ENCODE results near the gene DDHD1.

Gene DDHD1

GRCh38 chr14:52987042-52987441 lies 166.1 kb downstream of the DDHD1 start:
- no peaks in the 10 kb centered on the region for H3K9me3 ChIP-seq (ENCODE audit: insufficient read depth, low read length)
- no peaks in the 10 kb centered on the region for H3K27me3 ChIP-seq (ENCODE audit: low read depth, low read length)

More at GRCh38 chr14:52987042-52987441, 166.1 kb downstream of the DDHD1 start:
- Histone ChIP-seq H3K27ac (ENCODE audit: low read length) (no peak overlapping the region), H2AFZ (ENCODE audit: low read depth, low read length) (no peak overlapping the region), H3K4me2 (ENCODE audit: low read length) (no peak overlapping the region), H3K79me2 (ENCODE audit: low read length) (no peaks in the 10 kb centered on the region), H3K4me3 (ENCODE audit: low read length) (no peak overlapping the region), H3K9ac (ENCODE audit: low read length) (no peak overlapping the region), H3K36me3 (replicated peaks; ENCODE audit: low read depth, low read length) (no peaks in the 10 kb centered on the region), H3K4me1 (ENCODE audit: low read length) (no peaks in the 10 kb centered on the region), H4K20me1 (ENCODE audit: insufficient read depth, low read length) (no peaks in the 10 kb centered on the region)
- TF ChIP-seq EZH2phosphoT487 (IDR thresholded peaks at IDR 0.05; ENCODE audit: low read depth) (no peak), CTCF (IDR thresholded peaks at IDR 0.05; ENCODE audit: low read depth, low read length) (no peak)

Data from OCI-LY3 (cell line).